Activated T-cell treated with anti-CD3 and anti-CD28 coated beads for 1 hour (primary cell): ENCODE measurements around the gene STX2.
"Not testable (repeated sequence)": the region's sequence is repeated elsewhere in the genome, so short reads cannot be mapped to it uniquely, and the experiment has no call there.

ENCODE experiments used
- DNase-seq: peaks from one replicate; pipeline ENCODE4 v3.0.0-alpha.2; 2020; ENCODE audit warnings: low read depth

The STX2 gene

GRCh38 chr12:130764475-130765185 lies 74.4 kb downstream of the STX2 start:
- no peak for DNase-seq

GRCh38 chr12:130764073-130764472 lies 75.0 kb downstream of the STX2 start:
- DNase-seq: no peak

- no peak for DNase-seq
Observed at GRCh38 chr12:130762319-130762675, 76.8 kb downstream of the STX2 start.

- peak; percentile 31 for DNase-seq
Observed at GRCh38 chr12:130761537-130762318, 77.3 kb downstream of the STX2 start.

GRCh38 chr12:130754234-130754901 lies 84.7 kb downstream of the STX2 start:
- no peak for DNase-seq

- no peak for DNase-seq
Observed at GRCh38 chr12:130752692-130753230, 86.3 kb downstream of the STX2 start.

- DNase-seq: not testable (repeated sequence)
Observed at GRCh38 chr12:130752037-130752436, 87.0 kb downstream of the STX2 start.

- DNase-seq: no peak
Observed at GRCh38 chr12:130748786-130749185, 90.3 kb downstream of the STX2 start.

- DNase-seq: peak; percentile 73
Observed at GRCh38 chr12:130747867-130748740, 90.9 kb downstream of the STX2 start.

GRCh38 chr12:130746546-130746945 lies 92.5 kb downstream of the STX2 start:
- DNase-seq: no peak

- DNase-seq: no peak
Observed at GRCh38 chr12:130745921-130746320, 93.1 kb downstream of the STX2 start.

GRCh38 chr12:130744274-130744673 lies 94.8 kb downstream of the STX2 start:
- no peak for DNase-seq

- no peak for DNase-seq
Observed at GRCh38 chr12:130743606-130744005, 95.4 kb downstream of the STX2 start.

- no peak for DNase-seq
Observed at GRCh38 chr12:130743176-130743575, 95.9 kb downstream of the STX2 start.

- no peak for DNase-seq
Observed at GRCh38 chr12:130742716-130743115, 96.3 kb downstream of the STX2 start.

GRCh38 chr12:130742112-130742511 lies 96.9 kb downstream of the STX2 start:
- DNase-seq: no peak
